CD14-positive monocyte (primary cell): ENCODE measurements around the gene CASP3. TPM values are rescaled to one million over a fixed set of nuclear protein-coding genes. Genes with fewer than 3 reads are reported as not detected.

ENCODE experiments used
- DNase-seq, 3 donors: peaks; one replicate each; pipeline ENCODE4 v3.0.0-alpha.2; 2011 to 2022
- H2AFZ ChIP-seq: 2 replicates; pipeline ENCODE4 v1.6.0; 2012; ENCODE audit warnings: mild to moderate bottlenecking, low read depth, low read length, inconsistent platforms; ENCODE audit not compliant: insufficient read depth, poor library complexity, severe bottlenecking
- H3K27ac ChIP-seq, 2 donors: 1 replicate in 1 of 2; 2 replicates in 1 of 2; pipeline ENCODE4 v1.5.1; 2012 to 2013; ENCODE audit warnings: low read length in 2 of 2, control low read depth in 1 of 2, inconsistent platforms in 1 of 2, low read depth in 1 of 2, mild to moderate bottlenecking in 1 of 2
- H3K27me3 ChIP-seq, 2 donors: one replicate each; pipeline versions ENCODE4 v1.6.0 to v1.6.1; 2011 to 2013; ENCODE audit warnings: low read length in 2 of 2; ENCODE audit not compliant: control insufficient read depth in 2 of 2, insufficient read depth in 2 of 2
- H3K36me3 ChIP-seq, 2 donors: replicated peaks in 1 of 2; 1 replicate in 1 of 2; 2 replicates in 1 of 2; pipeline versions ENCODE4 v1.5.1 to v1.6.1; 2012 to 2013; ENCODE audit warnings: low read length in 2 of 2, control low read depth in 1 of 2, inconsistent platforms in 1 of 2, mild to moderate bottlenecking in 1 of 2; ENCODE audit not compliant: insufficient read depth in 2 of 2, control insufficient read depth in 1 of 2
- H3K4me1 ChIP-seq, 2 donors: 1 replicate in 1 of 2; 2 replicates in 1 of 2; pipeline versions ENCODE4 v1.5.1 to v1.6.1; 2012 to 2013; ENCODE audit warnings: low read length in 2 of 2, control low read depth in 1 of 2, inconsistent platforms in 1 of 2, mild to moderate bottlenecking in 1 of 2, moderate library complexity in 1 of 2; ENCODE audit not compliant: insufficient read depth in 2 of 2, control insufficient read depth in 1 of 2
- H3K4me2 ChIP-seq: replicated peaks from 2 replicates; pipeline ENCODE3; 2012; ENCODE audit warnings: low read length, moderate library complexity, mild to moderate bottlenecking; ENCODE audit not compliant: poor library complexity, severe bottlenecking; ENCODE audit errors: extremely low read depth
- H3K4me3 ChIP-seq, 3 experiments: fragments of 200-600 bp in 1 of 3; sonication (generic) in 1 of 3; replicated peaks in 1 of 3; 1 replicate in 2 of 3; 2 replicates in 1 of 3; pipeline ENCODE4 v1.5.1; 2011 to 2013; ENCODE audit warnings: low read length in 3 of 3, mild to moderate bottlenecking in 3 of 3, control low read depth in 2 of 3, low read depth in 2 of 3, inconsistent platforms in 1 of 3, moderate library complexity in 1 of 3
- H3K79me2 ChIP-seq: 2 replicates; pipeline ENCODE4 v1.6.0; 2012; ENCODE audit warnings: mild to moderate bottlenecking, control low read depth, inconsistent platforms, low read length, moderate library complexity; ENCODE audit not compliant: insufficient read depth
- H3K9ac ChIP-seq: 2 replicates; pipeline ENCODE4 v1.6.0; 2017; ENCODE audit warnings: low read length, mild to moderate bottlenecking; ENCODE audit not compliant: insufficient read depth, poor library complexity, severe bottlenecking
- H3K9me3 ChIP-seq, 2 donors: replicated peaks in 1 of 2; 1 replicate in 1 of 2; 2 replicates in 1 of 2; pipeline versions ENCODE4 v1.5.1 to v1.6.1; 2012 to 2013; ENCODE audit warnings: low read length in 2 of 2, control low read depth in 1 of 2; ENCODE audit not compliant: control insufficient read depth in 1 of 2, insufficient read depth in 1 of 2
- H4K20me1 ChIP-seq: 2 replicates; pipeline ENCODE4 v1.6.0; 2012; ENCODE audit warnings: mild to moderate bottlenecking, low read length, control low read depth, moderate library complexity; ENCODE audit not compliant: insufficient read depth
- H3K27ac Mint-ChIP-seq, 7 donors: one replicate each; pipeline ENCODE4 v1.8.0; 2020; ENCODE audit warnings: mild to moderate bottlenecking in 7 of 7, mixed read lengths in 7 of 7, moderate library complexity in 6 of 7, inconsistent platforms in 2 of 7
- H3K27me3 Mint-ChIP-seq, 3 donors: one replicate each; pipeline ENCODE4 v1.8.0; 2021 to 2022; ENCODE audit warnings: low read depth in 3 of 3, mild to moderate bottlenecking in 3 of 3, mixed read lengths in 3 of 3, moderate library complexity in 3 of 3, inconsistent platforms in 1 of 3
- H3K36me3 Mint-ChIP-seq, 2 donors: one replicate each; pipeline ENCODE4 v1.8.0; 2020; ENCODE audit warnings: mixed read lengths in 2 of 2, inconsistent platforms in 1 of 2, mild to moderate bottlenecking in 1 of 2
- H3K4me1 Mint-ChIP-seq: one replicate; pipeline ENCODE4 v1.8.0; 2020; ENCODE audit warnings: mild to moderate bottlenecking, mixed read lengths
- H3K4me3 Mint-ChIP-seq, 2 donors: one replicate each; pipeline ENCODE4 v1.8.0; 2020; ENCODE audit warnings: mild to moderate bottlenecking in 2 of 2, mixed read lengths in 2 of 2, moderate library complexity in 1 of 2
- H3K9me3 Mint-ChIP-seq, 7 donors: one replicate each; pipeline ENCODE4 v1.8.0; 2020 to 2022; ENCODE audit warnings: mixed read lengths in 7 of 7, mild to moderate bottlenecking in 6 of 7, moderate library complexity in 6 of 7, inconsistent platforms in 2 of 7
- WGBS: methylation state at CpG from one replicate; pipeline ENCODE4 v1.1.5; 2013; ENCODE audit warnings: missing lambda C conversion rate; ENCODE audit not compliant: insufficient coverage; 5-methylcytosine and 5-hydroxymethylcytosine counted together
- intact Hi-C, 2 donors: fragments of 100-400 bp; cut with micrococcal nuclease; formaldehyde crosslinking; loops; one replicate each; pipeline versions ENCODE4 v1.15.0 to v1.15.1; 2023
- polyA minus RNA-seq: library from RNA; depleted of rRNA, polyadenylated mRNA; stranded (reverse); fragments of >200 nt; gene quantifications from 2 replicates; pipeline ENCODE4 v1.2.3, GENCODE V29; 2012
- polyA plus RNA-seq, 3 donors: library from polyadenylated mRNA; depleted of rRNA in 1 of 3; unstranded in 2 of 3; stranded (reverse) in 1 of 3; fragments of 300-500 nt in 2 of 3; fragments of >200 nt in 1 of 3; fragmentation: Illumina TruSeq in 2 of 3; gene quantifications; 1 replicate in 2 of 3; 2 replicates in 1 of 3; pipeline ENCODE4 v1.2.3, GENCODE V29; 2012 to 2021
- total RNA-seq, 12 experiments: library from RNA in 1 of 12; stranded (reverse) in 1 of 12; fragments of 120-200 nt in 1 of 12; gene quantifications; one replicate each; pipeline ENCODE4 v1.2.4 and lab custom pipeline; 2013 to 2026; ENCODE audit warnings: mixed read lengths in 6 of 12, inconsistent platforms in 1 of 12
- TF ChIP-seq, protein P1 (sequence below): fragments of 200-600 bp; IDR thresholded peaks from one replicate; pipeline ENCODE4 v1.8.0; 2022; ENCODE audit warnings: antibody characterized with exemption, mild to moderate bottlenecking

The CASP3 gene
- 31.4 TPM for total RNA-seq (2013)
- polyA plus RNA-seq, result 10 to 100 TPM in 2 of 3 donors, 1 to 10 TPM in 1; 6.7 to 11.3 (median 11.1) TPM
- polyA minus RNA-seq, result 5.0 and 6.8 TPM in 2 replicates
- 35.6 to 86.4 (median 50.8) reads per million in 11 experiments for total RNA-seq (lab: John Stamatoyannopoulos, UW)

DNA sequence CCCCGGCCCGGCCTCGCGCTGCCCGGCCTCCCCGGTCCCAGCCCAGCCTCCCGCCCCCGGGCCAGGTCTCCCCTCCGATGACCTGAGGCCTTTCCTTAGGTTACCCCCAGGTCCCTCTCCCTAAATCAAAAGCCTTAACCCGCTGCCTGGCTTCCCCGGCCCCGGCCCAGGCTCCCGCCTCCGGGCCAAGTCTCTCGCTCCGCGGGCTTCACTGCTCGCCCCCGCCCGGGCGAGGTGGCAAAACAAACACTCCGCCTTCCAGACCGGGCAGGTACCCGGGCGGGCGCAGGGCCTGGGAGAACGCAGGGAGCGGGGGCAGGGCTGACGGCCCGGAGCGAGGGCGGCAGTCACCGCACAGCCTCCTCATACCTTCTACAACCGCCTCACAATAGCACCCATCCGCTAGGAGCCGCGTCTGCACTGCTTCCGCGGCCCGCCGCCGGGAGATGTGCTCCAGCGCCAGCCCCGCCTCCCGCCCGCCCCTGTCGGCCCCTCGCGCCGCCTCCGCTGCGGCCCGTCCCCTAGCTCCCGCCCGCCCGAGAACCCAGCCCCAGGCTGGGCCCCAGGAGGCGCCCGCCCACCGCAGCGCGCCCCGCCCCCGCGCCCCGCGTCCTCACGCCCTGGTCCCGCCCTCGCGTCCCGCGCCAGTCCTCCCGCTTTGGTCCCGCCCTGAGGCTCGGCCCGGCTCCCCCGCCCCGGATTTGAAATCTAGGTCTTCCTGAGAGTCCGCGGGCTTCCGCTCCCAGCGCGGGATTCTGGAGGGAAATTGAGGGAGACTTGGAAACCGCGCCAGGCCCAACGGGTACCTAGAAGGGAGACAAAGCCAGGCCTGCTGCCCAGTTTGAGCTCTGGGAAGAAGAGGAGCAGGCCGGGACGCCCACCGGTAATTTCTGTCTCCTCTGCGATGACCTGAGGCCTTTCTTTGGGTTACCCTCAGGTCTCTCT, at the start of gene CASP3, which contains the start of gene PRIMPOL:
CASP3 (minus strand) TSS at position 422 of the 945 bp plus-strand sequence. CDS start 10,994 bp downstream, outside the sequence.
PRIMPOL (plus strand) TSS at position 713 of the 945 bp plus-strand sequence. CDS start 7,403 bp downstream, outside the sequence.
- intact Hi-C loops, result loop anchor here (5.0 to 10.0 kb wide), 2 partner anchors 83 to 384 kb away; partner anchors contain the start of gene CENPU (in 2 of the 2)
- Histone ChIP-seq H4K20me1 (peaks cover 29% of the 10 kb centered on the region), H3K27ac (peak within 1 kb of the TSS; percentile 72 to 88), H3K4me2 (peak within 1 kb of the TSS; percentile 98), H3K4me1 (peaks cover 21 to 41% of the 10 kb centered on the region in 2 donors), H2AFZ (peak within 1 kb of the TSS; percentile 99), H3K79me2 (peaks cover 68% of the 10 kb centered on the region), H3K9ac (peak within 1 kb of the TSS; percentile 94), H3K36me3 (peaks cover 7 to 27% of the 10 kb centered on the region in 2 donors), H3K4me3 (peak within 1 kb of the TSS; percentile 89 to 91 (median 89)), H3K27me3 (no peaks in the 10 kb centered on the region), H3K9me3 (no peaks in the 10 kb centered on the region)
- Mint-ChIP-seq H3K9me3 (no peaks in the 10 kb centered on the region), H3K27me3 (peaks cover 0 to 1% (median 0%) of the 10 kb centered on the region in 3 donors), H3K27ac (peak within 1 kb of the TSS; percentile 89 to 94 (median 91)), H3K4me1 (peaks cover 50% of the 10 kb centered on the region), H3K4me3 (peak within 1 kb of the TSS; percentile 89 to 94), H3K36me3 (peaks cover 18 to 21% of the 10 kb centered on the region in 2 donors)
- under 1% methylated on average over 73 of the region's 90 CpGs for WGBS
- TF ChIP-seq, protein P1, sequence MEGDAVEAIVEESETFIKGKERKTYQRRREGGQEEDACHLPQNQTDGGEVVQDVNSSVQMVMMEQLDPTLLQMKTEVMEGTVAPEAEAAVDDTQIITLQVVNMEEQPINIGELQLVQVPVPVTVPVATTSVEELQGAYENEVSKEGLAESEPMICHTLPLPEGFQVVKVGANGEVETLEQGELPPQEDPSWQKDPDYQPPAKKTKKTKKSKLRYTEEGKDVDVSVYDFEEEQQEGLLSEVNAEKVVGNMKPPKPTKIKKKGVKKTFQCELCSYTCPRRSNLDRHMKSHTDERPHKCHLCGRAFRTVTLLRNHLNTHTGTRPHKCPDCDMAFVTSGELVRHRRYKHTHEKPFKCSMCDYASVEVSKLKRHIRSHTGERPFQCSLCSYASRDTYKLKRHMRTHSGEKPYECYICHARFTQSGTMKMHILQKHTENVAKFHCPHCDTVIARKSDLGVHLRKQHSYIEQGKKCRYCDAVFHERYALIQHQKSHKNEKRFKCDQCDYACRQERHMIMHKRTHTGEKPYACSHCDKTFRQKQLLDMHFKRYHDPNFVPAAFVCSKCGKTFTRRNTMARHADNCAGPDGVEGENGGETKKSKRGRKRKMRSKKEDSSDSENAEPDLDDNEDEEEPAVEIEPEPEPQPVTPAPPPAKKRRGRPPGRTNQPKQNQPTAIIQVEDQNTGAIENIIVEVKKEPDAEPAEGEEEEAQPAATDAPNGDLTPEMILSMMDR, result no peak
- peak; percentile 91 for DNase-seq

DNA sequence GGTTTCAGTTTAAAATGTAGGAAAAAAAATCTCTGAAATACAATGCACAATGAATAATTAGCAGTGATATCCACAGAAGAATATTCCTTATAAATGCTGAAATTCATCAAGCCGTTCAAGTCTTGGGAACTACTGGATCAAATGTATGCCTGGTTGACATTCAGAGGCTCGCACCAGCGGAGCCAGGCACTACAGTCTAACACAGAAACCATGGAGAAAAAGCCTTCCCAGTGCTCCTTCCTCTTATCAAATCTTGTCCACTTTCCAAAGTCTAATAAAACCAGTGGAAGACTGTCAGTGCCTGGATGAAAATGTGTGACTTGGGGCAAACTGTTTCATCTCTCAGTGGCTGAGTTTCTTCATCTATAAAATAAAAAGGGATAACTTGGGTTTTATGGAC, 48.7 kb upstream of the CASP3 start:
- Histone ChIP-seq H3K27ac (no peak overlapping the region), H3K4me3 (no peak overlapping the region), H3K36me3 (peaks cover 14 to 82% of the 10 kb centered on the region in 2 donors), H3K9ac (no peak overlapping the region), H4K20me1 (no peaks in the 10 kb centered on the region), H3K4me2 (no peak overlapping the region), H2AFZ (no peak overlapping the region), H3K27me3 (no peaks in the 10 kb centered on the region), H3K79me2 (no peaks in the 10 kb centered on the region), H3K4me1 (no peaks in the 10 kb centered on the region), H3K9me3 (no peaks in the 10 kb centered on the region)
- no peak overlapping the region for H3K4me3 Mint-ChIP-seq
- TF ChIP-seq, protein P1, result no peak
- intact Hi-C loops, result no loop called here
- peaks cover 55% of the 10 kb centered on the region in 2 donors for H3K36me3 Mint-ChIP-seq
- no CpG with 5 or more reads among the region's 3 CpGs for WGBS
- no peaks in the 10 kb centered on the region for H3K4me1 Mint-ChIP-seq
- DNase-seq, result no peak
- no peaks in the 10 kb centered on the region for H3K27me3 Mint-ChIP-seq
- H3K27ac Mint-ChIP-seq, result peak overlapping the region in 2 of 7 donors; percentile 7 to 20
- no peaks in the 10 kb centered on the region for H3K9me3 Mint-ChIP-seq
